K562 (cell line): ENCODE results near the gene KRTAP10-4. TPM values are rescaled to one million over a fixed set of nuclear protein-coding genes. Genes with fewer than 3 reads are reported as not detected.
A peak's percentile ranks its signal among the peaks of the same experiment; 100 is the strongest.

Source experiments
- EP300 ChIP-seq: IDR thresholded peaks from 2 replicates; pipeline ENCODE4 v1.6.1; 2012; ENCODE audit warnings: low read length, improper control_type of control experiment
- HOXB6 ChIP-seq: fragments of 250-450 bp; sonication (Bioruptor Pico); IDR thresholded peaks from 2 replicates; pipeline ENCODE4 v1.5.1; 2022; ENCODE audit warnings: mild to moderate bottlenecking, borderline replicate concordance
- MTF1 ChIP-seq: fragments of 250-450 bp; sonication (Bioruptor Pico); IDR thresholded peaks from 2 replicates; pipeline ENCODE4 v1.9.0; 2021; ENCODE audit warnings: moderate library complexity, mild to moderate bottlenecking, inconsistent platforms, borderline replicate concordance
- RCOR1 ChIP-seq, 2 experiments: IDR thresholded peaks; 2 replicates each; pipeline ENCODE4 v1.6.1; 2012; ENCODE audit warnings: low read depth in 2 of 2, low read length in 2 of 2, borderline replicate concordance in 1 of 2, improper control_type of control experiment in 1 of 2
- ZBTB40 ChIP-seq, 2 experiments: fragments of 450-650 bp in 1 of 2; sonication (generic) in 1 of 2; formaldehyde crosslinking in 1 of 2; IDR thresholded peaks; 2 replicates each; pipeline versions ENCODE4 v1.7.1 to v1.9.0; 2016 to 2022; ENCODE audit warnings: inconsistent platforms in 1 of 2, mild to moderate bottlenecking in 1 of 2, missing genetic modification reagents in 1 of 2
- ZNF766 ChIP-seq: fragments of 200-800 bp; sonication (Bioruptor generic); conservative IDR thresholded peaks from 2 replicates; pipeline ENCODE4 v1.6.1; 2016; ENCODE audit warnings: missing genetic modification characterization, missing compliant biosample characterization
- ZNF77 ChIP-seq: fragments of 250-450 bp; sonication (Bioruptor Pico); IDR thresholded peaks from 2 replicates; pipeline ENCODE4 v1.5.0; 2020
- polyA plus RNA-seq, 8 experiments: library from polyadenylated mRNA; depleted of rRNA in 4 of 8; stranded (reverse) in 5 of 8; unstranded in 3 of 8; fragments of >200 nt; fragmentation: Nextera tagmentation in 2 of 8; fragmentation: Illumina TruSeq in 1 of 8; extraction: Ambion mirVana in 2 of 8; extraction: Trizol in 1 of 8; gene quantifications; 2 replicates each; pipeline versions ENCODE4 v1.2.1 to v1.2.3, GENCODE V29; 2011 to 2014; ENCODE audit warnings: inconsistent platforms in 1 of 8, missing spikeins in 1 of 8
- total RNA-seq, 7 experiments: library from RNA; depleted of rRNA in 6 of 7; stranded (reverse); fragments of >200 nt in 6 of 7; fragmentation: Illumina TruSeq in 2 of 7; extraction: Trizol in 2 of 7; gene quantifications; 2 replicates each; pipeline versions ENCODE4 v1.2.1 to v1.2.3, GENCODE V29; 2011 to 2021; ENCODE audit warnings: low replicate concordance in 1 of 7
- TF ChIP-seq, protein P1 (sequence below): fragments of 200-800 bp; sonication (Bioruptor generic); IDR thresholded peaks from 2 replicates; pipeline ENCODE4 v1.6.1; 2017; ENCODE audit warnings: missing genetic modification characterization, missing compliant biosample characterization
- TF ChIP-seq, protein P2 (sequence below), 2 experiments: fragments of 450-650 bp; conservative IDR thresholded peaks; 2 replicates each; pipeline ENCODE4 v1.6.1; 2017; ENCODE audit warnings: mild to moderate bottlenecking in 2 of 2, moderate library complexity in 2 of 2

KRTAP10-4 gene
- total and polyA plus RNA-seq, 9 of the 15 experiments (the other 6 are each of a cell fraction or from before 2014, with no cell fraction given): not detected

- TF ChIP-seq RCOR1 (IDR thresholded peaks at IDR 0.05; ENCODE audit: borderline replicate concordance in 1 of 2, low read depth in 2 of 2, low read length in 2 of 2): 0 out of 4 replicates have a peak, but pooled peaks of 1 of the 2 experiments have one; percentile 22
- no peak for TF ChIP-seq MTF1
- TF ChIP-seq, protein P1, sequence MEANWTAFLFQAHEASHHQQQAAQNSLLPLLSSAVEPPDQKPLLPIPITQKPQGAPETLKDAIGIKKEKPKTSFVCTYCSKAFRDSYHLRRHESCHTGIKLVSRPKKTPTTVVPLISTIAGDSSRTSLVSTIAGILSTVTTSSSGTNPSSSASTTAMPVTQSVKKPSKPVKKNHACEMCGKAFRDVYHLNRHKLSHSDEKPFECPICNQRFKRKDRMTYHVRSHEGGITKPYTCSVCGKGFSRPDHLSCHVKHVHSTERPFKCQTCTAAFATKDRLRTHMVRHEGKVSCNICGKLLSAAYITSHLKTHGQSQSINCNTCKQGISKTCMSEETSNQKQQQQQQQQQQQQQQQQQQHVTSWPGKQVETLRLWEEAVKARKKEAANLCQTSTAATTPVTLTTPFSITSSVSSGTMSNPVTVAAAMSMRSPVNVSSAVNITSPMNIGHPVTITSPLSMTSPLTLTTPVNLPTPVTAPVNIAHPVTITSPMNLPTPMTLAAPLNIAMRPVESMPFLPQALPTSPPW (CRISPR knock-in tag): peak; percentile 27; the same call in 1 of the 2 replicates
- TF ChIP-seq ZNF77 (CRISPR knock-in tag): no peak
- TF ChIP-seq, protein P2, sequence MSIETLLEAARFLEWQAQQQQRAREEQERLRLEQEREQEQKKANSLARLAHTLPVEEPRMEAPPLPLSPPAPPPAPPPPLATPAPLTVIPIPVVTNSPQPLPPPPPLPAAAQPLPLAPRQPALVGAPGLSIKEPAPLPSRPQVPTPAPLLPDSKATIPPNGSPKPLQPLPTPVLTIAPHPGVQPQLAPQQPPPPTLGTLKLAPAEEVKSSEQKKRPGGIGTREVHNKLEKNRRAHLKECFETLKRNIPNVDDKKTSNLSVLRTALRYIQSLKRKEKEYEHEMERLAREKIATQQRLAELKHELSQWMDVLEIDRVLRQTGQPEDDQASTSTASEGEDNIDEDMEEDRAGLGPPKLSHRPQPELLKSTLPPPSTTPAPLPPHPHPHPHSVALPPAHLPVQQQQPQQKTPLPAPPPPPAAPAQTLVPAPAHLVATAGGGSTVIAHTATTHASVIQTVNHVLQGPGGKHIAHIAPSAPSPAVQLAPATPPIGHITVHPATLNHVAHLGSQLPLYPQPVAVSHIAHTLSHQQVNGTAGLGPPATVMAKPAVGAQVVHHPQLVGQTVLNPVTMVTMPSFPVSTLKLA (conservative IDR thresholded peaks at IDR 0.05): peak in 1 of 2 experiments; percentile 57; a peak in 2 of 4 replicates
- no peak for TF ChIP-seq ZBTB40 (IDR thresholded peaks at IDR 0.05)
- TF ChIP-seq ZBTB40 (CRISPR knock-in tag; IDR thresholded peaks at IDR 0.05): no peak
- TF ChIP-seq ZNF766 (CRISPR knock-in tag): peak; percentile 63; the same call in 1 of the 2 replicates
- peak; percentile 78; the same call in 1 of the 2 replicates for TF ChIP-seq HOXB6 (CRISPR knock-in tag)
- TF ChIP-seq EP300: peak; percentile 60; the same call in 1 of the 2 replicates
Measured at GRCh38 chr21:44582055-44582454, 8.5 kb downstream of the KRTAP10-4 start (continued).
